PC-3 (cell line): ENCODE data around the gene RFESD. TPM values are rescaled to one million over a fixed set of nuclear protein-coding genes. Genes with fewer than 3 reads are reported as not detected.

Experiments
- ATAC-seq: fragments of 200-7000 bp; cut with Tn5 transposase; 2 replicates; pipeline ENCODE4 v1.9.1; 2020; ENCODE audit warnings: mild to moderate bottlenecking, moderate library complexity
- BruUV-seq: library from RNA; stranded (reverse); fragments of 400-500 nt; replicated peaks from 2 replicates; lab custom pipeline; 2021; lab: Mats Ljungman, UMichigan
- CTCF ChIA-PET: fragments of 300-600 bp; sonication (Branson Sonifier 250); formaldehyde crosslinking; loops from one replicate; lab custom pipeline; 2022; ENCODE audit warnings: antibody characterized with exemption; lab: Charles Lee
- POLR2A ChIA-PET: fragments of 300-600 bp; sonication (Branson Sonifier 250); formaldehyde crosslinking; loops from one replicate; lab custom pipeline; 2022; ENCODE audit warnings: antibody characterized with exemption; ENCODE audit not compliant: unreplicated experiment; lab: Charles Lee
- DNase-seq: peaks from one replicate; pipeline ENCODE4 v3.0.0-alpha.2; 2015
- H2AFZ ChIP-seq: fragments of 300-600 bp; sonication (generic); 2 replicates; pipeline ENCODE4 v1.6.0; 2016; ENCODE audit warnings: antibody characterized with exemption, low read length
- H3F3A ChIP-seq: fragments of 300-600 bp; sonication (generic); one replicate; pipeline ENCODE4 v1.6.0; 2017; ENCODE audit warnings: antibody characterized with exemption, low read length, control low read depth, mild to moderate bottlenecking; ENCODE audit not compliant: unreplicated experiment
- H3K27ac ChIP-seq: fragments of 300-600 bp; sonication (generic); 2 replicates; pipeline ENCODE4 v1.5.1; 2016; ENCODE audit warnings: mild to moderate bottlenecking, low read length
- H3K27me3 ChIP-seq: fragments of 300-600 bp; sonication (generic); 2 replicates; pipeline ENCODE4 v1.6.1; 2016; ENCODE audit warnings: low read length, mixed read lengths
- H3K36me3 ChIP-seq: fragments of 300-600 bp; sonication (generic); 2 replicates; pipeline ENCODE4 v1.6.1; 2016; ENCODE audit warnings: low read depth, mixed run types, low read length, mixed read lengths
- H3K4me1 ChIP-seq: fragments of 300-600 bp; sonication (generic); 2 replicates; pipeline ENCODE4 v1.5.1; 2016; ENCODE audit warnings: low read length; ENCODE audit not compliant: insufficient read depth
- H3K4me2 ChIP-seq: fragments of 300-600 bp; sonication (generic); 2 replicates; pipeline ENCODE4 v1.6.0; 2016; ENCODE audit warnings: low read length
- H3K4me3 ChIP-seq: fragments of 300-600 bp; sonication (generic); 2 replicates; pipeline ENCODE4 v1.5.1; 2016; ENCODE audit warnings: mild to moderate bottlenecking, low read length, mixed read lengths
- H3K79me2 ChIP-seq: fragments of 300-600 bp; sonication (generic); 2 replicates; pipeline ENCODE4 v1.6.1; 2017; ENCODE audit warnings: low read length, mixed read lengths
- H3K9ac ChIP-seq: fragments of 300-600 bp; sonication (generic); 2 replicates; pipeline ENCODE4 v1.6.0; 2016; ENCODE audit warnings: mild to moderate bottlenecking, low read length
- H3K9me2 ChIP-seq: fragments of 300-600 bp; sonication (generic); replicated peaks from 2 replicates; pipeline ENCODE4 v1.6.1; 2016; ENCODE audit warnings: mixed run types, low read length, mixed read lengths
- H3K9me3 ChIP-seq: fragments of 300-600 bp; sonication (generic); 2 replicates; pipeline ENCODE4 v1.6.1; 2016; ENCODE audit warnings: low read length, mixed read lengths
- H4K20me1 ChIP-seq: fragments of 300-600 bp; sonication (generic); 2 replicates; pipeline ENCODE4 v1.6.1; 2016; ENCODE audit warnings: low read length, mixed read lengths
- EZH2 ChIP-seq: fragments of 300-600 bp; sonication (generic); IDR thresholded peaks from one replicate; pipeline ENCODE4 v1.6.1; 2017; ENCODE audit warnings: antibody characterized with exemption, mild to moderate bottlenecking, low read length; ENCODE audit not compliant: unreplicated experiment
- EZH2phosphoT487 ChIP-seq: fragments of 300-600 bp; sonication (generic); IDR thresholded peaks from 2 replicates; pipeline ENCODE4 v1.6.1; 2018; ENCODE audit warnings: mild to moderate bottlenecking, antibody characterized with exemption, low read length, borderline replicate concordance
- intact Hi-C: fragments of 100-400 bp; cut with micrococcal nuclease; formaldehyde crosslinking; loops from 2 replicates; pipeline ENCODE4 v1.9.0; 2023
- total RNA-seq: library from RNA; depleted of rRNA; stranded (reverse); fragments of >200 nt; gene quantifications from 2 replicates; pipeline ENCODE4 v1.2.3, GENCODE V29; 2014; rRNA removed
- TF ChIP-seq, protein P1 (sequence below): fragments of 300-600 bp; sonication (generic); conservative IDR thresholded peaks from 2 replicates; pipeline ENCODE4 v1.5.1; 2017; ENCODE audit warnings: antibody characterized with exemption, low read depth, mild to moderate bottlenecking, low read length

RFESD gene
- total RNA-seq, 1 experiment from 2014 or later, result 0.36 TPM

GRCh38 chr5:95707055-95707454 is 60.5 kb downstream of the RFESD start:
- CTCF ChIA-PET, result no interaction called here

More at GRCh38 chr5:95707055-95707454, 60.5 kb downstream of the RFESD start:
- Histone ChIP-seq H3K9me3 (no peaks in the 10 kb centered on the region), H3K79me2 (no peaks in the 10 kb centered on the region), H3K27me3 (no peaks in the 10 kb centered on the region), H4K20me1 (no peaks in the 10 kb centered on the region), H3K4me1 (peaks cover 3% of the 10 kb centered on the region), H3K4me2 (no peak overlapping the region), H3K36me3 (no peaks in the 10 kb centered on the region), H3K27ac (no peak overlapping the region), H3K4me3 (no peak overlapping the region), H3F3A (no peaks in the 10 kb centered on the region), H3K9me2 (no peaks in the 10 kb centered on the region), H2AFZ (no peak overlapping the region), H3K9ac (no peak overlapping the region)
- intact Hi-C loops, result no loop called here
- BruUV-seq, result no TSS peak
- DNase-seq, result no peak
- POLR2A ChIA-PET, result no interaction called here
- no peak for ATAC-seq
- TF ChIP-seq EZH2 (no peak), EZH2phosphoT487 (no peak)
- TF ChIP-seq, protein P1, sequence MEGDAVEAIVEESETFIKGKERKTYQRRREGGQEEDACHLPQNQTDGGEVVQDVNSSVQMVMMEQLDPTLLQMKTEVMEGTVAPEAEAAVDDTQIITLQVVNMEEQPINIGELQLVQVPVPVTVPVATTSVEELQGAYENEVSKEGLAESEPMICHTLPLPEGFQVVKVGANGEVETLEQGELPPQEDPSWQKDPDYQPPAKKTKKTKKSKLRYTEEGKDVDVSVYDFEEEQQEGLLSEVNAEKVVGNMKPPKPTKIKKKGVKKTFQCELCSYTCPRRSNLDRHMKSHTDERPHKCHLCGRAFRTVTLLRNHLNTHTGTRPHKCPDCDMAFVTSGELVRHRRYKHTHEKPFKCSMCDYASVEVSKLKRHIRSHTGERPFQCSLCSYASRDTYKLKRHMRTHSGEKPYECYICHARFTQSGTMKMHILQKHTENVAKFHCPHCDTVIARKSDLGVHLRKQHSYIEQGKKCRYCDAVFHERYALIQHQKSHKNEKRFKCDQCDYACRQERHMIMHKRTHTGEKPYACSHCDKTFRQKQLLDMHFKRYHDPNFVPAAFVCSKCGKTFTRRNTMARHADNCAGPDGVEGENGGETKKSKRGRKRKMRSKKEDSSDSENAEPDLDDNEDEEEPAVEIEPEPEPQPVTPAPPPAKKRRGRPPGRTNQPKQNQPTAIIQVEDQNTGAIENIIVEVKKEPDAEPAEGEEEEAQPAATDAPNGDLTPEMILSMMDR, result no peak

Other genes with a start within 250 kb of the RFESD start
- gene SKIC3, start 91.8 kb upstream of the RFESD start, total RNA-seq, result 27.8 and 37.6 TPM in 2 replicates
- 10.5 and 12.6 TPM in 2 replicates for gene ARSK, start 91.7 kb upstream of the RFESD start, total RNA-seq
- gene GPR150, start 26.7 kb upstream of the RFESD start, total RNA-seq, result 0.35 TPM in 1 of 2 replicates, not detected in the other
- gene SPATA9, start 36.2 kb downstream of the RFESD start, total RNA-seq, result not detected in 2 replicates
- gene RHOBTB3, start 84.6 kb downstream of the RFESD start, total RNA-seq, result 14.2 and 16.3 TPM in 2 replicates
- gene GLRX, start 175.9 kb downstream of the RFESD start, total RNA-seq, result 24.6 and 27.4 TPM in 2 replicates